Vagina (tissue), 2 donors: Measurements from ENCODE around the gene ZC3H14.

Source experiments
- POLR2A ChIP-seq, 2 donors: fragments of 450-650 bp; IDR thresholded peaks; one replicate each; pipeline ENCODE4 v1.6.1; 2017; ENCODE audit warnings: antibody characterized with exemption in 2 of 2, mild to moderate bottlenecking in 2 of 2, moderate library complexity in 2 of 2
- POLR2AphosphoS5 ChIP-seq, 2 donors: sonication (generic); formaldehyde crosslinking; IDR thresholded peaks; one replicate each; pipeline ENCODE4 v1.9.0; 2017; ENCODE audit warnings: antibody characterized with exemption in 2 of 2, mild to moderate bottlenecking in 2 of 2, low read depth in 1 of 2; ENCODE audit not compliant: insufficient read depth in 1 of 2
- TF ChIP-seq, protein P1 (sequence below), 3 experiments: fragments of 450-650 bp in 2 of 3; fragments of 200-600 bp in 1 of 3; sonication (generic) in 1 of 3; IDR thresholded peaks; one replicate each; pipeline ENCODE4 v1.5.1; 2017 to 2019; ENCODE audit warnings: antibody characterized with exemption in 3 of 3, mild to moderate bottlenecking in 2 of 3, moderate library complexity in 2 of 3

DNA sequence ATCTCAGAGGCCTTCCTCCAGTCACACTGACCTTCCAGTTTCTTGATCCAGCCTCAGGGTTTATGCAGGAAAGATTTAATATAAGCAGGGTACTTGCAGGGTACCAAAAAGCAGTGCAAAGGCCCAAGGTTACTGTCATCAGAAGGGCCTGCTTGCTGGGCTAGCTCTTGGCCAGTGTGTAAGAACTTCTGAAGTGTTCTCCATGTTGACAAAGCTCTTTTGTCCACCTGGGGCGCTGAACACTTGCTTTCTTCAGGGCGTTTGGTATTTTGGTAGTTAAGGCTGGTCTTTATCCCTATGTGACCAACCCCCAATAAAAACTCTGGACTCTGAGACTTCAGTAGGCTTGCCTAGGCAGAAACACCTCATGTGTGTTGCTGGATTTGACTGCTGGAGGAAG lies 69.7 kb downstream of the ZC3H14 start:
- TF ChIP-seq POLR2A (IDR thresholded peaks at IDR 0.05) (no peak), POLR2AphosphoS5 (IDR thresholded peaks at IDR 0.05; ENCODE audit: insufficient read depth in 1 of 2, low read depth in 1 of 2) (no peak)
- TF ChIP-seq, protein P1, sequence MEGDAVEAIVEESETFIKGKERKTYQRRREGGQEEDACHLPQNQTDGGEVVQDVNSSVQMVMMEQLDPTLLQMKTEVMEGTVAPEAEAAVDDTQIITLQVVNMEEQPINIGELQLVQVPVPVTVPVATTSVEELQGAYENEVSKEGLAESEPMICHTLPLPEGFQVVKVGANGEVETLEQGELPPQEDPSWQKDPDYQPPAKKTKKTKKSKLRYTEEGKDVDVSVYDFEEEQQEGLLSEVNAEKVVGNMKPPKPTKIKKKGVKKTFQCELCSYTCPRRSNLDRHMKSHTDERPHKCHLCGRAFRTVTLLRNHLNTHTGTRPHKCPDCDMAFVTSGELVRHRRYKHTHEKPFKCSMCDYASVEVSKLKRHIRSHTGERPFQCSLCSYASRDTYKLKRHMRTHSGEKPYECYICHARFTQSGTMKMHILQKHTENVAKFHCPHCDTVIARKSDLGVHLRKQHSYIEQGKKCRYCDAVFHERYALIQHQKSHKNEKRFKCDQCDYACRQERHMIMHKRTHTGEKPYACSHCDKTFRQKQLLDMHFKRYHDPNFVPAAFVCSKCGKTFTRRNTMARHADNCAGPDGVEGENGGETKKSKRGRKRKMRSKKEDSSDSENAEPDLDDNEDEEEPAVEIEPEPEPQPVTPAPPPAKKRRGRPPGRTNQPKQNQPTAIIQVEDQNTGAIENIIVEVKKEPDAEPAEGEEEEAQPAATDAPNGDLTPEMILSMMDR (IDR thresholded peaks at IDR 0.05), result no peak
